HepG2 (cell line): ENCODE results near the gene PPP1R7. TPM values are rescaled to one million over a fixed set of nuclear protein-coding genes. Genes with fewer than 3 reads are reported as not detected.
A peak's percentile ranks its signal among the peaks of the same experiment; 100 is the strongest.

ENCODE experiments used
- ADNP ChIP-seq: sonication (generic); formaldehyde crosslinking; IDR thresholded peaks from 2 replicates; pipeline ENCODE4 v1.4.0; 2020; ENCODE audit warnings: missing genetic modification reagents
- CEBPG ChIP-seq: IDR thresholded peaks from 2 replicates; pipeline ENCODE4 v1.6.1; 2016
- CSRNP1 ChIP-seq: sonication (generic); formaldehyde crosslinking; IDR thresholded peaks from 2 replicates; pipeline ENCODE4 v1.8.1; 2023; ENCODE audit warnings: mild to moderate bottlenecking, missing genetic modification reagents
- DMAP1 ChIP-seq: IDR thresholded peaks from 2 replicates; pipeline ENCODE4 v1.6.1; 2016
- ELF3 ChIP-seq: IDR thresholded peaks from 2 replicates; pipeline ENCODE4 v1.6.1; 2016; ENCODE audit warnings: missing genetic modification reagents, missing compliant biosample characterization
- FOXP1 ChIP-seq, 2 experiments: fragments of 450-650 bp in 1 of 2; IDR thresholded peaks; 2 replicates each; pipeline ENCODE4 v1.6.1; 2017 to 2018; ENCODE audit warnings: antibody characterized with exemption in 1 of 2
- HOXA9 ChIP-seq: sonication (generic); formaldehyde crosslinking; IDR thresholded peaks from 2 replicates; pipeline ENCODE4 v1.8.1; 2022; ENCODE audit warnings: missing genetic modification reagents, mild to moderate bottlenecking, moderate library complexity, borderline replicate concordance
- ISX ChIP-seq: sonication (generic); formaldehyde crosslinking; conservative IDR thresholded peaks from 2 replicates; pipeline ENCODE4 v1.5.0; 2020; ENCODE audit warnings: missing genetic modification reagents
- MLLT10 ChIP-seq: sonication (generic); formaldehyde crosslinking; IDR thresholded peaks from 2 replicates; pipeline ENCODE4 v1.4.0; 2020; ENCODE audit warnings: missing genetic modification reagents
- SMARCE1 ChIP-seq: fragments of 450-650 bp; IDR thresholded peaks from 2 replicates; pipeline ENCODE4 v1.6.1; 2017; ENCODE audit warnings: borderline replicate concordance
- TP53 ChIP-seq: sonication (generic); formaldehyde crosslinking; conservative IDR thresholded peaks from 2 replicates; pipeline ENCODE4 v1.4.0; 2020; ENCODE audit warnings: missing genetic modification reagents
- ZBED4 ChIP-seq: sonication (generic); formaldehyde crosslinking; IDR thresholded peaks from 2 replicates; pipeline ENCODE4 v1.4.0; 2020; ENCODE audit warnings: missing genetic modification reagents, borderline replicate concordance
- ZBTB21 ChIP-seq: sonication (generic); formaldehyde crosslinking; IDR thresholded peaks from 2 replicates; pipeline ENCODE4 v1.4.0; 2020; ENCODE audit warnings: missing genetic modification reagents
- ZBTB38 ChIP-seq: sonication (generic); formaldehyde crosslinking; IDR thresholded peaks from 2 replicates; pipeline ENCODE4 v1.5.1; 2020; ENCODE audit warnings: mild to moderate bottlenecking, missing genetic modification reagents
- ZFYVE20 ChIP-seq: sonication (generic); formaldehyde crosslinking; IDR thresholded peaks from 2 replicates; pipeline ENCODE4 v1.8.0; 2023; ENCODE audit warnings: low read depth, mild to moderate bottlenecking, moderate library complexity, missing genetic modification reagents, borderline replicate concordance
- ZNF121 ChIP-seq: sonication (generic); formaldehyde crosslinking; IDR thresholded peaks from 2 replicates; pipeline ENCODE4 v1.5.0; 2020; ENCODE audit warnings: mild to moderate bottlenecking, missing genetic modification reagents
- ZNF136 ChIP-seq: sonication (generic); formaldehyde crosslinking; IDR thresholded peaks from 2 replicates; pipeline ENCODE4 v1.8.1; 2022; ENCODE audit warnings: low read depth, mild to moderate bottlenecking, moderate library complexity, missing genetic modification reagents
- ZNF234 ChIP-seq: sonication (generic); formaldehyde crosslinking; conservative IDR thresholded peaks from 2 replicates; pipeline ENCODE4 v1.5.1; 2020; ENCODE audit warnings: mild to moderate bottlenecking, missing genetic modification reagents
- ZNF354B ChIP-seq: sonication (generic); formaldehyde crosslinking; IDR thresholded peaks from 2 replicates; pipeline ENCODE4 v1.8.0; 2022; ENCODE audit warnings: mild to moderate bottlenecking, missing genetic modification reagents
- ZNF441 ChIP-seq: sonication (generic); formaldehyde crosslinking; IDR thresholded peaks from 2 replicates; pipeline ENCODE4 v1.7.0; 2021; ENCODE audit warnings: missing genetic modification reagents, borderline replicate concordance
- ZNF468 ChIP-seq: sonication (generic); formaldehyde crosslinking; IDR thresholded peaks from 2 replicates; pipeline ENCODE4 v1.8.0; 2022; ENCODE audit warnings: mild to moderate bottlenecking, moderate library complexity, missing genetic modification reagents
- ZNF543 ChIP-seq: sonication (generic); formaldehyde crosslinking; IDR thresholded peaks from 2 replicates; pipeline ENCODE4 v1.4.0; 2020; ENCODE audit warnings: mild to moderate bottlenecking, missing genetic modification reagents
- ZNF563 ChIP-seq: sonication (generic); formaldehyde crosslinking; IDR thresholded peaks from 2 replicates; pipeline ENCODE4 v1.8.0; 2022; ENCODE audit warnings: mild to moderate bottlenecking, moderate library complexity, missing genetic modification reagents
- ZNF576 ChIP-seq: sonication (generic); formaldehyde crosslinking; IDR thresholded peaks from 2 replicates; pipeline ENCODE4 v1.4.0; 2020; ENCODE audit warnings: mild to moderate bottlenecking, missing genetic modification reagents
- polyA plus RNA-seq, 8 experiments: library from polyadenylated mRNA; depleted of rRNA in 3 of 8; stranded (reverse) in 7 of 8; unstranded in 1 of 8; fragments of >200 nt; fragmentation: Illumina TruSeq in 4 of 8; extraction: Trizol in 4 of 8; gene quantifications; 2 replicates each; pipeline versions ENCODE4 v1.2.1 to v1.2.3, GENCODE V29; 2011 to 2016; ENCODE audit warnings: low read depth in 4 of 8, missing spikeins in 1 of 8, mixed read lengths in 1 of 8; ENCODE audit not compliant: insufficient read depth in 1 of 8
- total RNA-seq, 5 experiments: library from RNA; depleted of rRNA; stranded (reverse); fragments of >200 nt; fragmentation: Illumina TruSeq; extraction: Trizol; gene quantifications; 2 replicates each; pipeline ENCODE4 v1.2.3, GENCODE V29; 2016; ENCODE audit warnings: low read depth in 1 of 5

The PPP1R7 gene
- total and polyA plus RNA-seq, 2 of the 13 experiments (the other 11 are each of a cell fraction or from before 2014, with no cell fraction given): 33.3 to 67.9 TPM

- no peak for TF ChIP-seq ZBED4
- TF ChIP-seq SMARCE1: no peak
- no peak for TF ChIP-seq ISX (CRISPR knock-in tag)
- no peak for TF ChIP-seq ZBTB21 (CRISPR knock-in tag)
- TF ChIP-seq ELF3: no peak
- TF ChIP-seq TP53 (CRISPR knock-in tag): no peak; the same call in 1 of the 2 replicates
- no peak for TF ChIP-seq ZNF234 (CRISPR knock-in tag)
- TF ChIP-seq MLLT10 (CRISPR knock-in tag): no peak
- TF ChIP-seq CEBPG (CRISPR knock-in tag): no peak; the same call in 1 of the 2 replicates
- TF ChIP-seq ZNF563 (CRISPR knock-in tag): 0 out of 2 replicates have a peak, but pooled peaks have one; percentile 19
- 0 out of 2 replicates have a peak, but pooled peaks have one; percentile 38 for TF ChIP-seq ZNF354B (CRISPR knock-in tag)
- TF ChIP-seq DMAP1: peak; percentile 79
- peak; percentile 52; the same call in 1 of the 2 replicates for TF ChIP-seq CSRNP1 (CRISPR knock-in tag)
- TF ChIP-seq ZNF468 (CRISPR knock-in tag): no peak
- peak; percentile 87 for TF ChIP-seq ZNF441
- TF ChIP-seq ZNF576: no peak
- TF ChIP-seq FOXP1 (IDR thresholded peaks at IDR 0.05): no peak
- TF ChIP-seq FOXP1 (CRISPR knock-in tag; IDR thresholded peaks at IDR 0.05): no peak
- 0 out of 2 replicates have a peak, but pooled peaks have one; percentile 5 for TF ChIP-seq ZNF121 (CRISPR knock-in tag)
- no peak for TF ChIP-seq ZFYVE20 (CRISPR knock-in tag)
- TF ChIP-seq ZBTB38 (CRISPR knock-in tag): peak; percentile 81
- TF ChIP-seq HOXA9 (CRISPR knock-in tag): no peak
- no peak for TF ChIP-seq ADNP
- TF ChIP-seq ZNF543 (CRISPR knock-in tag): peak; percentile 64; the same call in 1 of the 2 replicates
- TF ChIP-seq ZNF136 (CRISPR knock-in tag): peak; percentile 81; the same call in 1 of the 2 replicates
These were observed 74.0 kb downstream of the PPP1R7 start (continued) for GRCh38 chr2:241224018-241224850.
